ENCODE data around the gene DLG2.

Gene DLG2

GRCh38 chr11:83921447-83922192, 1705.5 kb downstream of the DLG2 start:
- no peak for DNase-seq (ENCODE audit: low read depth)

- DNase-seq (ENCODE audit: low read depth): no peak
These were observed 1708.7 kb downstream of the DLG2 start for GRCh38 chr11:83918476-83918875.

- no peak for DNase-seq (ENCODE audit: low read depth)
These were observed 1712.1 kb downstream of the DLG2 start for GRCh38 chr11:83914995-83915394.

GRCh38 chr11:83909579-83910534, 1717.3 kb downstream of the DLG2 start:
- no peak for DNase-seq (ENCODE audit: low read depth)

- DNase-seq (ENCODE audit: low read depth): no peak
These were observed 1718.8 kb downstream of the DLG2 start for GRCh38 chr11:83908298-83908856.

- DNase-seq (ENCODE audit: low read depth): no peak
These were observed 1731.6 kb downstream of the DLG2 start for GRCh38 chr11:83895516-83895915.

- DNase-seq (ENCODE audit: low read depth): no peak
These were observed 1745.7 kb downstream of the DLG2 start for GRCh38 chr11:83881428-83881827.

GRCh38 chr11:83871054-83871453, 1756.1 kb downstream of the DLG2 start:
- DNase-seq (ENCODE audit: low read depth): no peak

GRCh38 chr11:83866655-83867054, 1760.5 kb downstream of the DLG2 start:
- DNase-seq (ENCODE audit: low read depth): no peak

- DNase-seq (ENCODE audit: low read depth): peak; percentile 83
These were observed 1761.3 kb downstream of the DLG2 start for GRCh38 chr11:83865636-83866461.

GRCh38 chr11:83864412-83865057, 1762.6 kb downstream of the DLG2 start:
- DNase-seq (ENCODE audit: low read depth): peak; percentile 5

- no peak for DNase-seq (ENCODE audit: low read depth)
These were observed 1763.9 kb downstream of the DLG2 start for GRCh38 chr11:83863272-83863671.

- DNase-seq (ENCODE audit: low read depth): no peak
These were observed 1764.5 kb downstream of the DLG2 start for GRCh38 chr11:83862691-83863090.

GRCh38 chr11:83862033-83862432, 1765.1 kb downstream of the DLG2 start:
- DNase-seq (ENCODE audit: low read depth): no peak

GRCh38 chr11:83858694-83859093, 1768.5 kb downstream of the DLG2 start:
- no peak for DNase-seq (ENCODE audit: low read depth)

- DNase-seq (ENCODE audit: low read depth): no peak
These were observed 1771.9 kb downstream of the DLG2 start for GRCh38 chr11:83855237-83855636.

- no peak for DNase-seq (ENCODE audit: low read depth)
These were observed 1774.2 kb downstream of the DLG2 start for GRCh38 chr11:83852775-83853442.

GRCh38 chr11:83852012-83852411, 1775.1 kb downstream of the DLG2 start:
- no peak for DNase-seq (ENCODE audit: low read depth)

GRCh38 chr11:83847467-83848034, 1779.6 kb downstream of the DLG2 start:
- DNase-seq (ENCODE audit: low read depth): no peak

- no peak for DNase-seq (ENCODE audit: low read depth)
These were observed 1781.3 kb downstream of the DLG2 start for GRCh38 chr11:83845797-83846196.
